Measurements from ENCODE around the gene CEACAM19. TPM values are rescaled to one million over a fixed set of nuclear protein-coding genes. Genes with fewer than 3 reads are reported as not detected.

Gene CEACAM19
- total and polyA plus RNA-seq, 10 of the 15 experiments (the other 5 are each of a cell fraction or from before 2014, with no cell fraction given): 0.13 to 0.31 (median 0.17) TPM; not detected in 4

DNA sequence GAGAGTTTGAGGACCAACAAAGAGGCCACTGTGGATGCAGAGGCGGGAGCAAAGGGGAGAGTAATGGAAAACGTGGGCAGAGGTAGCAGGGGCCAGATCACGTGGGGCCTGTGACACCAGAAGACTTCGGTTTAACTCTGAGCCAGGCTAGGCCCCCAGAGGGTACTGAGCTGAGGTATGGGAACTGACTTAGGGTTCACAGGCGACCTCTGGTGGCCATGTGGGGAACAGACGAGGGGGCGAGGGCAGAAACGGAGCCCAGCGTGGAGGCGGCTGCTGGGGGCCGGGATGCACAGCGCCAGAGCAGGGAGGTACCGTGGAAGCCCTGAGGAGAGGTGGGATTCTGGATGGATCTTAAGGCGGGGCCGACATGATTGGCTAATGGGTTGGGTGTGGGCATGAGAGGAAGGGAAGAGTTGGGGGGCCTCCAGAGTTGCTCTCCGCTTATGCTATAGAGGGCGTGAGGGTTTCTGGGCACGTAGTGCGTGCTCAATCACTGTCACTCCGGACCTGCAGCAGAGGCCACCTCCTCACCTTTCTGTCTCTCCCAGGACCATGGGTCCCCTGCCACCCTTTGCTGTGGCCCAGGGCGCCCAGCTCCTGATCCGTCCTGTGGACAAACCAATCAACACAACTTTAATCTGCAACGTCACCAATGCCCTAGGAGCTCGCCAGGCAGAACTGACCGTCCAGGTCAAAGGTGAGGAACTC is 13.9 kb upstream of the CEACAM19 start (continued):
- TF ChIP-seq, protein P1, sequence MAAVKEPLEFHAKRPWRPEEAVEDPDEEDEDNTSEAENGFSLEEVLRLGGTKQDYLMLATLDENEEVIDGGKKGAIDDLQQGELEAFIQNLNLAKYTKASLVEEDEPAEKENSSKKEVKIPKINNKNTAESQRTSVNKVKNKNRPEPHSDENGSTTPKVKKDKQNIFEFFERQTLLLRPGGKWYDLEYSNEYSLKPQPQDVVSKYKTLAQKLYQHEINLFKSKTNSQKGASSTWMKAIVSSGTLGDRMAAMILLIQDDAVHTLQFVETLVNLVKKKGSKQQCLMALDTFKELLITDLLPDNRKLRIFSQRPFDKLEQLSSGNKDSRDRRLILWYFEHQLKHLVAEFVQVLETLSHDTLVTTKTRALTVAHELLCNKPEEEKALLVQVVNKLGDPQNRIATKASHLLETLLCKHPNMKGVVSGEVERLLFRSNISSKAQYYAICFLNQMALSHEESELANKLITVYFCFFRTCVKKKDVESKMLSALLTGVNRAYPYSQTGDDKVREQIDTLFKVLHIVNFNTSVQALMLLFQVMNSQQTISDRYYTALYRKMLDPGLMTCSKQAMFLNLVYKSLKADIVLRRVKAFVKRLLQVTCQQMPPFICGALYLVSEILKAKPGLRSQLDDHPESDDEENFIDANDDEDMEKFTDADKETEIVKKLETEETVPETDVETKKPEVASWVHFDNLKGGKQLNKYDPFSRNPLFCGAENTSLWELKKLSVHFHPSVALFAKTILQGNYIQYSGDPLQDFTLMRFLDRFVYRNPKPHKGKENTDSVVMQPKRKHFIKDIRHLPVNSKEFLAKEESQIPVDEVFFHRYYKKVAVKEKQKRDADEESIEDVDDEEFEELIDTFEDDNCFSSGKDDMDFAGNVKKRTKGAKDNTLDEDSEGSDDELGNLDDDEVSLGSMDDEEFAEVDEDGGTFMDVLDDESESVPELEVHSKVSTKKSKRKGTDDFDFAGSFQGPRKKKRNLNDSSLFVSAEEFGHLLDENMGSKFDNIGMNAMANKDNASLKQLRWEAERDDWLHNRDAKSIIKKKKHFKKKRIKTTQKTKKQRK (IDR thresholded peaks at IDR 0.05; ENCODE audit: low read depth, low read length): no peak
- TF ChIP-seq EGR1 (IDR thresholded peaks at IDR 0.05; ENCODE audit: borderline replicate concordance in 1 of 2, low read depth in 2 of 2, low read length in 2 of 2) (peak in 1 of 2 experiments; percentile 38; a peak in 1 of 3 replicates), ASH2L (IDR thresholded peaks at IDR 0.05; ENCODE audit: borderline replicate concordance, low read depth) (no peak), CBFB (IDR thresholded peaks at IDR 0.05; ENCODE audit: low read depth) (no peak)
- TF ChIP-seq, protein P2, sequence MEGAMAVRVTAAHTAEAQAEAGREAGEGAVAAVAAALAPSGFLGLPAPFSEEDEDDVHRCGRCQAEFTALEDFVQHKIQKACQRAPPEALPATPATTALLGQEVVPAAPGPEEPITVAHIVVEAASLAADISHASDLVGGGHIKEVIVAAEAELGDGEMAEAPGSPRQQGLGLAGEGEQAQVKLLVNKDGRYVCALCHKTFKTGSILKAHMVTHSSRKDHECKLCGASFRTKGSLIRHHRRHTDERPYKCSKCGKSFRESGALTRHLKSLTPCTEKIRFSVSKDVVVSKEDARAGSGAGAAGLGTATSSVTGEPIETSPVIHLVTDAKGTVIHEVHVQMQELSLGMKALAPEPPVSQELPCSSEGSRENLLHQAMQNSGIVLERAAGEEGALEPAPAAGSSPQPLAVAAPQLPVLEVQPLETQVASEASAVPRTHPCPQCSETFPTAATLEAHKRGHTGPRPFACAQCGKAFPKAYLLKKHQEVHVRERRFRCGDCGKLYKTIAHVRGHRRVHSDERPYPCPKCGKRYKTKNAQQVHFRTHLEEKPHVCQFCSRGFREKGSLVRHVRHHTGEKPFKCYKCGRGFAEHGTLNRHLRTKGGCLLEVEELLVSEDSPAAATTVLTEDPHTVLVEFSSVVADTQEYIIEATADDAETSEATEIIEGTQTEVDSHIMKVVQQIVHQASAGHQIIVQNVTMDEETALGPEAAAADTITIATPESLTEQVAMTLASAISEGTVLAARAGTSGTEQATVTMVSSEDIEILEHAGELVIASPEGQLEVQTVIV (IDR thresholded peaks at IDR 0.05; ENCODE audit: borderline replicate concordance, partially characterized antibody): no peak
- TF ChIP-seq, protein P3, sequence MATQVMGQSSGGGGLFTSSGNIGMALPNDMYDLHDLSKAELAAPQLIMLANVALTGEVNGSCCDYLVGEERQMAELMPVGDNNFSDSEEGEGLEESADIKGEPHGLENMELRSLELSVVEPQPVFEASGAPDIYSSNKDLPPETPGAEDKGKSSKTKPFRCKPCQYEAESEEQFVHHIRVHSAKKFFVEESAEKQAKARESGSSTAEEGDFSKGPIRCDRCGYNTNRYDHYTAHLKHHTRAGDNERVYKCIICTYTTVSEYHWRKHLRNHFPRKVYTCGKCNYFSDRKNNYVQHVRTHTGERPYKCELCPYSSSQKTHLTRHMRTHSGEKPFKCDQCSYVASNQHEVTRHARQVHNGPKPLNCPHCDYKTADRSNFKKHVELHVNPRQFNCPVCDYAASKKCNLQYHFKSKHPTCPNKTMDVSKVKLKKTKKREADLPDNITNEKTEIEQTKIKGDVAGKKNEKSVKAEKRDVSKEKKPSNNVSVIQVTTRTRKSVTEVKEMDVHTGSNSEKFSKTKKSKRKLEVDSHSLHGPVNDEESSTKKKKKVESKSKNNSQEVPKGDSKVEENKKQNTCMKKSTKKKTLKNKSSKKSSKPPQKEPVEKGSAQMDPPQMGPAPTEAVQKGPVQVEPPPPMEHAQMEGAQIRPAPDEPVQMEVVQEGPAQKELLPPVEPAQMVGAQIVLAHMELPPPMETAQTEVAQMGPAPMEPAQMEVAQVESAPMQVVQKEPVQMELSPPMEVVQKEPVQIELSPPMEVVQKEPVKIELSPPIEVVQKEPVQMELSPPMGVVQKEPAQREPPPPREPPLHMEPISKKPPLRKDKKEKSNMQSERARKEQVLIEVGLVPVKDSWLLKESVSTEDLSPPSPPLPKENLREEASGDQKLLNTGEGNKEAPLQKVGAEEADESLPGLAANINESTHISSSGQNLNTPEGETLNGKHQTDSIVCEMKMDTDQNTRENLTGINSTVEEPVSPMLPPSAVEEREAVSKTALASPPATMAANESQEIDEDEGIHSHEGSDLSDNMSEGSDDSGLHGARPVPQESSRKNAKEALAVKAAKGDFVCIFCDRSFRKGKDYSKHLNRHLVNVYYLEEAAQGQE (IDR thresholded peaks at IDR 0.05; ENCODE audit: low read depth, low read length): no peak
